ENCODE data around the gene C1orf50.

- no peak for TF ChIP-seq CTCF (IDR thresholded peaks at IDR 0.05; ENCODE audit: extremely low read depth in 1 of 2, insufficient read depth in 1 of 2, low read depth in 1 of 2, low read length in 2 of 2)
- TF ChIP-seq MAX (IDR thresholded peaks at IDR 0.05; ENCODE audit: insufficient read depth, insufficient read length), result no peak
- no peak for TF ChIP-seq POLR2A (IDR thresholded peaks at IDR 0.05; ENCODE audit: low read depth, low read length)
- TF ChIP-seq EZH2 (IDR thresholded peaks at IDR 0.05; ENCODE audit: borderline replicate concordance, low read depth, low read length, severe bottlenecking), result no peak
- no peak for TF ChIP-seq POLR2AphosphoS5 (IDR thresholded peaks at IDR 0.05; ENCODE audit: insufficient read depth, low read depth, low read length)
- TF ChIP-seq MYC (IDR thresholded peaks at IDR 0.05; ENCODE audit: low read depth, low read length), result no peak
- no peak for TF ChIP-seq GATA2 (IDR thresholded peaks at IDR 0.05; ENCODE audit: insufficient read depth, insufficient read length, low read depth, low read length)
- no peak for TF ChIP-seq JUN (IDR thresholded peaks at IDR 0.05; ENCODE audit: borderline replicate concordance, insufficient read depth, insufficient read length, low read depth)
These were observed 17.5 kb downstream of the C1orf50 start for GRCh38 chr1:42784547-42784945.

All from endothelial cell of umbilical vein (primary cell).